GM18502 (cell line): ENCODE results near the gene FBN3.
"Not testable (repeated sequence)": the region's sequence is repeated elsewhere in the genome, so short reads cannot be mapped to it uniquely, and the experiment has no call there.

Experiments
- ATAC-seq: cut with Tn5 transposase; IDR thresholded peaks from one replicate; pipeline ENCODE4 v1.9.1; 2021; ENCODE audit warnings: mild to moderate bottlenecking; ENCODE audit not compliant: unreplicated experiment, poor library complexity

The FBN3 gene

GRCh38 chr19:8149261-8150094 lies at the start of gene FBN3:
TSS of gene FBN3 (minus strand) at chr19:8149592. CDS start at chr19:8147480, 2,112 bp downstream.
- ATAC-seq, result no peak

- no peak for ATAC-seq
Measured at GRCh38 chr19:8196271-8196927, 47.0 kb upstream of the FBN3 start.

GRCh38 chr19:8194528-8195267 lies 45.3 kb upstream of the FBN3 start:
- ATAC-seq, result peak; percentile 19

GRCh38 chr19:8192221-8192820 lies 42.9 kb upstream of the FBN3 start:
- no peak for ATAC-seq

- no peak for ATAC-seq
Measured at GRCh38 chr19:8185343-8186068, 36.1 kb upstream of the FBN3 start.

- ATAC-seq, result no peak
Measured at GRCh38 chr19:8184274-8184673, 34.9 kb upstream of the FBN3 start.

GRCh38 chr19:8180018-8180417 lies 30.6 kb upstream of the FBN3 start:
- ATAC-seq, result no peak

- ATAC-seq, result no peak
Measured at GRCh38 chr19:8174706-8175105, 25.3 kb upstream of the FBN3 start.

GRCh38 chr19:8168537-8168936 lies 19.1 kb upstream of the FBN3 start:
- no peak for ATAC-seq

- ATAC-seq, result no peak
Measured at GRCh38 chr19:8167985-8168384, 18.6 kb upstream of the FBN3 start.

GRCh38 chr19:8163759-8164158 lies 14.4 kb upstream of the FBN3 start:
- no peak for ATAC-seq

GRCh38 chr19:8161135-8161646 lies 11.8 kb upstream of the FBN3 start:
- ATAC-seq, result no peak

GRCh38 chr19:8159322-8159721 lies 9.9 kb upstream of the FBN3 start:
- ATAC-seq, result not testable (repeated sequence)

GRCh38 chr19:8158411-8159074 lies 9.2 kb upstream of the FBN3 start:
- no peak for ATAC-seq

GRCh38 chr19:8155318-8155717 lies 5.9 kb upstream of the FBN3 start:
- ATAC-seq, result no peak

GRCh38 chr19:8154014-8154413 lies 4.6 kb upstream of the FBN3 start:
- not testable (repeated sequence) for ATAC-seq

- no peak for ATAC-seq
Measured at GRCh38 chr19:8151767-8152035, 2.3 kb upstream of the FBN3 start.

- no peak for ATAC-seq
Measured at GRCh38 chr19:8150998-8151766, 1.8 kb upstream of the FBN3 start.
